Stimulated activated CD8-positive, alpha-beta memory T cell treated with anti-CD3 and anti-CD28 coated beads, Interleukin-4, amount 100 ng/mL, for 24 hours (primary cell): ENCODE measurements around the gene NDEL1.
"Not testable (repeated sequence)": the region's sequence is repeated elsewhere in the genome, so short reads cannot be mapped to it uniquely, and the experiment has no call there.

ENCODE experiments used
- DNase-seq: peaks from one replicate; pipeline ENCODE4 v3.0.0-alpha.2; 2020; ENCODE audit warnings: low read depth

The NDEL1 gene, protein sequence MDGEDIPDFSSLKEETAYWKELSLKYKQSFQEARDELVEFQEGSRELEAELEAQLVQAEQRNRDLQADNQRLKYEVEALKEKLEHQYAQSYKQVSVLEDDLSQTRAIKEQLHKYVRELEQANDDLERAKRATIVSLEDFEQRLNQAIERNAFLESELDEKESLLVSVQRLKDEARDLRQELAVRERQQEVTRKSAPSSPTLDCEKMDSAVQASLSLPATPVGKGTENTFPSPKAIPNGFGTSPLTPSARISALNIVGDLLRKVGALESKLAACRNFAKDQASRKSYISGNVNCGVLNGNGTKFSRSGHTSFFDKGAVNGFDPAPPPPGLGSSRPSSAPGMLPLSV

DNA sequence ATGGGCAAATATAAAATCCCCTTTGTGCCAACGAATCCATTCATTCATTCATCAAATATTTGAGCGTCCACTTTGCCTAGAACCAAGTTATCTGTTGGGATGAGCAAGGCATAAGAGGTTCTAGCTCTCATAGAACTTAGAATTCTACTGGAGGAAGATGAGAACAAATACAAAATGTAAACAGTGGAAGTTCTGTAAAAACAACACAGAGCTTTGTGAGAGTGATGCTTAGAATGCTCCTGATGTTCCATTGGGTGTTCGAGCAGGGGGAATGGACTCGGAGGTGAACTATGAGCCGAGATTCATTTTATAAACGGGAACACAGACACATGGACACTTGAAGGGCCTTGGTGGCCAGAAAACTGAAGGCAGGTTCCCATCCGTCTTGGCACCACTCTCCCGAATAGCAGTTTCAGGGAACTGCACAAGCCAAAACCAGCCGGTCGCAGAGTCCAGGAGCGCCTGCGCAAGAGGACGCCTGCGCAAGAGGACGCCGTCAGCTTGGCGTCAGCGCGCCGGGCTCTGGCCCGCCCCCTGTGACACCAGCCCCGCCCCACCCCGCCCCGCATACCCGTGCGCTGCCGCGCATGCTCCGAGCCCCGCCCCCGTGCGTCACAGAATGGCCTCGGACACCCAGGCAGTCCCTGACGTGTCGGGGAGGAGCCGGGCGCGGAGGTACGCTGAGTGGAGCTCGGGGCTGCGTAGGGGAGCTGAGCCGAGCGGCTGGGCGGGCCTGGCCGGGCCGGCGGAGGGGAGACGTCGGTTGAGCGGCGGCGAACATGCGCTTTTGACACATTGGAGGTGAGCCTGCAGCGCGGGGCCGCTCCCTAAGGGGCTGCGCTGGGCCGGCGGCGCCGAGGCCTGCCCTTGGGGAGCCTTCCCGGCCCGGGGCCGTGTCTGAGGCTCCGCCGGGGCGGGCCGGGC is at the start of gene NDEL1:
TSS of gene NDEL1 (plus strand) at position 640 of the 924 bp plus-strand sequence. CDS start 8,388 bp downstream, outside the sequence.
- DNase-seq: peak; percentile 99

DNA sequence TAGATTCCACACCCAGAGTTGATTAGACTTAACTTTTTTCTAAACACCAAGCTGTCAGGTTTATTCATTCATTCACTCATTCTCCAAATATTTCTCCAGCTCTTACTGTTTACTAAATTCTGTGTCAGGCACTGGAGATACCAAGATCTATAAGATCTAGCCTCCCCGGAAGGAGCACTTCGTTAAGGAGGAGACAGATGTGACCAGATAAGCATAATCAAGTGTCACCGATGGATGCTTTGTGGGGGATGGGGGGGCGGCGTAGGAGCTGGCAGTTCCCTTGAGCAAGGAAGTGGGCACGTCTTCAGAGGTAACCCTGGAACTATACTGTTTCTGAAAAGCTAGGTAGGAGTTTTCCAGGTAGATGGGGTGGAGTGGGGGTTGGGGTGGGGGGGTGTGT is 48.8 kb upstream of the NDEL1 start:
- DNase-seq: no peak

DNA sequence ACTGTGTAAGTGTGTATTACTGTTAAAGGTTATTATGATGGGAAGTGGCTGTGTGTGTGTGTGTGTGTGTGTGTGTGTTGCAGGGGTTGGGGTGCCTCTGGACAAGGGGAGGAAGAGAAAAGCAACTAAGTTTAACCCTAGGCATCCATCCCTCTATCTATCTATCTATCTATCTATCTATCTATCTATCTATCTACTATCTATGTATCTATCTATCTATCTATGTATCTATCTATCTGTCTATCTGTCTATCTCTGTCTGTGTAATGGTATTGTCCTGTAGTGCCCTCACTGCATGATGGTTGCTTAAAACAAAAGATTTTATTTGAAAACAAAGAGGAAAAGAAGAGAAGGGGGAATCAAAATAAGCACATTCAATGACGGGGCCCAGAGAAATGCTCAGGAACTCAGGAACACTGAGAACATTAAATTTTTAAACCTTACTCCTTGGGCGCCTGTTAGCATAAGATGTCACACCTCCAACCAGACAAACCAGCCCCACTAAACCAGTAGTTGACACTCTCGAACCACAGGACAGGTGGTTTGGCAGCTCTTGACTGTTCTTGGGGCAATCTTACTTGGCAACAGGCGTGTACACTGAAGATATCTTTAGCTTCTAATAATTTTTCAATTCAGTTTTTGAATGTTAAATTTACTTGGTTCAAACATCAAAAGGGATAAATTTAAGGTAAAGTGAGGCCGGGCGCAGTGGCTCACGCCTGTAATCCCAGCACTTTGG is 47.6 kb upstream of the NDEL1 start:
- DNase-seq: no peak

DNA sequence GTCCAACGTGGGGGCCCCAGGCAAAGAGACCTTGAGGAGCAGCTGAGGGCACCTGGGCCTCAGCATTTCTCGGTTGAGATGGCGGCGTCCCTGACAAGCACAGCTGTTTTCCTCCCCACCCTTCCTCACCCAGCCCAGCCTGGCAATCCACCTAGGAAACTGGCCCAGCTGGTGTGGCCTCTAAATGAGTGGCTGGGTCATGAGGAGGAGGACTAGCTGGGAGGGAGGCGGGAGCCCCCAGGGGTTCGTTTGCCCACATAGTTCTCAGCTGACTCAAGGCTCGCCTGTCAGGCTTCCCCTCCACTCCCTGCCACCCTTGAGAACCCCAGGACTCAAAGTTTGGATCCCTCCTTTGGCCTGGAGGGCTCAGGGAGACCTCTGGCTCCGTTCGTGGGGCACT is 44.0 kb upstream of the NDEL1 start:
- no peak for DNase-seq

DNA sequence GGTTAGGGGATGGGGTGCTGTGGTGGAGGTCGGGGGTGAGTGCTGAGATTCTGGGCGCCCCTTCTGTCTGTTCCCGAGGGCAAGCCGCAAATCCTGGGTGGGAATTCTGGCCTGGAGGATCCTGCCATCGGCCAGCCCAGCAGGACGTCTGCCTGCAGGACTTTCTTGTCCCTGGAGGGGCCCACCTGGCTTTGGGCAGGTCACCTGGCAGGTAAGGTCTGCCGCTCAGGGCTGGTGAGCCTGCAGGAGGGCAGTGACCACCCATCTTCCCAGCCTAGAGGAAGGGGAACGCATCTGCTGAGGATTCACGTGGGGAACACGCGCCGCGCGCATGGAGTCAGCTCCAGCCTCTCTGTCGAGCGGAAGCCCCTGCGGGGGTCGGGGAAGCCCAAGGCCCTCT is 43.4 kb upstream of the NDEL1 start:
- DNase-seq: no peak

DNA sequence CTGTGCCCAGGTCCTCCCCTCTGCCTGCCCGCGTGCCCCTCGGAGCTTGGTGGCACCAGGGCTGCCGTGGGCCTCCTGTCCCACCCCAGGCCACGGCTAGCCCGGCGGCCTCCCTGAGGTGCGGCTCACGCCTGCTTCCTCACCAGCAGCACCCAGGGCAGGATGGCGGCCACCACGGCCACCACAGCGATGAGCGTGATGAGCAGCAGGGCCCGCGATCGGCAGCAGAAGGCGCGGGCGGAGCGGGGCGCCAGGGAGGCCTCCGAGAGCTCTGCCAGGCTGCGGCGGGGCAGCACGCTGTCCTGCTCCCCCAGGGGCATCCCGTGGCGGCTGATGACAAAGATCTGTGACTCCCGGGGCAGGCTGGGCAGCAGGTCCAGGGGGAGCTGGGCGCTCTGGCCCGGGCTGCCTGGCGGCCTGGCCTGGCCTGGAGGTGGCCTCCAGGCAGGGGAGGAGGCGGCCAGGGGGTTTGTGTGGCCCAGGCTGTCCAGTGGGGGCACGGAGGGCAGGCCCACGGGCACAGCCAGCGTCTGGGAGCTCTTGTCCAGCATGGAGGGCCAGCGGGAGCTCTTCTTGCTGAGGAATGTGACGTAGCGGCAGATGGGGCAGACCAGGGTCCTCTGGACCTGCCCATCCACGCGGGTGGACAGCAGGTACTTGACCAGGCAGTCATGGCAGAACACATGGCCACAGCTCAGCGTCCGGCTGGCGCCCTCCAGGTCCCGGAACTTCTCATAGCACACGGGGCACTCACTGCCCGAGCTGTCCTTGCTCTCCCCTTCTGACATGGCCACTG is 42.8 kb upstream of the NDEL1 start:
- DNase-seq: no peak

DNA sequence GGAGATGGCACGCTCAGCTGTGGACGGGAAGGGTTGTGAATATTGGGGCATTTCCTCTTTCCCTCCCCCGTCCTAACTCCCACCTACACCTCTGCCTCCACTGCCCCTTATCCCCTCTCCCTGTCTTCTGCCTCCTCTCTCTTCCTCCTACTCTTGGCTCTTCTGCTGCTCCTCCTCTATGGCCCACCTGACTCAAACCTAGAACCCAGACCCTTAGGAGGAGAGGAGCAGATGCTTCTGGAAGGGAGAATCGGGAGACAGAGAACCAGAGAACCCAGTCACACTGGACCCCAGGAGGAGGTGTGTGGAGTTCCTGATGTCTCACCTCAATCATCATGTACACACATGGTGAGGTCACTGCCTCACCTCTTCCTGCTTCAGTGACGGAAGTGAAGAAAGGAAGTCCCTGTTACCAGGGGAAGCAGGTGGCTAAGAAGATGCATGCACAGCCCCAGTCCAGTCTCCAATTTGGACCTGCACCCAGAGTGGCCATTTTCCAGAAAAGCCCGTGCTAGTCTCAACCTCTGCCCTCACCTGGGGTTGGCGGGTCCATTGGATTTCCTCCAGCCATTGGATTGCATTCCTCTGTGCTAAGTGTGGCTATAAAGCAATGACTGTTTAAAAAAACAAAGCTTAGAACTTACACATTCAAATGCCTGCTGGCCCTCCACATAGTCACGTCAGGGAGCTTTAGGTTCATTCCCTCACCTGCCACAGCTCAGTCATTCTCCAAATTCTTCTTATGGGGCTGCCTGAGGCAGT is 42.0 kb upstream of the NDEL1 start:
- no peak for DNase-seq

DNA sequence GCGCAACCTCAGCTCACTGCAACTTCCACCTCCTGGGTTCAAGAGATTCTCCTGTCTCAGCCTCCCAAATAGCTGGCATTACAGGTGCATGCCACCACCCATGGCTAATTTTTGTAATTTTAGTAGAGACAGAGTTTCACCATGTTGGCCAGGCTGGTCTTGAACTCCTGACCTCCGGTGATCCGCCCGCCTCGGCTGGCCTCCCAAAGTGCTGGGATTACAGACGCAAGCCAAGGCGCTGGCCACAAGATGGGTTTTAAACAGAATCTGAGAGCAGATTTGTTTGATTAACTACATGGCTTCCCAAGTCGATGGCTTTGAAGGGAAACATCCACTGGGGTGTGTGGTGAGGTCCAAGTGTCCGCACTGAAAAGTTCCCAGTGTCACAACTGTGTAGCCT is 41.2 kb upstream of the NDEL1 start:
- not testable (repeated sequence) for DNase-seq

DNA sequence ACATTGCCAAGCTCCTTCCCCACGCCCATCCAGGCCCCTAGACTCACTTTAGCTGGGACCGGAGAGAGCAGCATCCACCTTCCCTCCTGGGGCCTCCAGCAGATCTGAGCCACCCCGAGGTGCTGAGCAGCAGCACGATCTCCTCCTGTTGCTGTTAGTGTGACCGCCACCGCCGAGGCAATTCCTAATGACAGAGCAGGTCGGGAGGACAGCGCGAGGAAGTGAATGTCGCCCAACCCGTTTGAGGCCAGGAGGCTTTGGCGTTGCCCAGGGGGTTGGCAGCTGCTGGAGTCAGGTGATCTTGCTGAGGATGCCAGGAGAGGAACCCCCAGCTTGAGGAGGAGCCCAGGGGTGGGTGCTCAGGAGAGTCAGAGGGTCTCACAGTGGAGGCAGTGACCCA is 38.0 kb upstream of the NDEL1 start, which contains the start of gene RNF222:
TSS of gene RNF222 (minus strand) at position 192 of the 400 bp plus-strand sequence. CDS start 4,366 bp downstream, outside the sequence.
- DNase-seq: no peak

DNA sequence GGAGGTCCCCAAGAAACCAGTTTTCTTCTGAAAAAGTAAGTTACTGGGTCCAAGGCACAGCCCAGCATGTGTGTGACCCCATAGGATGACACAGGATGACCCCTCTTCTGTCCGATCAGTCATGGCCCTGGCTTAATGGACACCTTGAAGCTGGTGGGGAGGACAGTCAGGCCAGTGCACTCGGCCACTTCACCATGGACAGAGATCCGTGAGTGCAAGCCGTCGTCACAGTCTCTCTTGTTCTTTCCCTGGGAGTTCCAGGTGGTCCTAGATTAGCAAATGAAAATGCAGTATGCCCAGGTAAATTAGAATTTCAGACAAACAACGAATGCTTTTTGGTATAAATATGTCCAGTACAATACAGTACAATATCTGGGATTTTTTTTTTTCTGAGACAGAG is 36.7 kb upstream of the NDEL1 start:
- DNase-seq: no peak

DNA sequence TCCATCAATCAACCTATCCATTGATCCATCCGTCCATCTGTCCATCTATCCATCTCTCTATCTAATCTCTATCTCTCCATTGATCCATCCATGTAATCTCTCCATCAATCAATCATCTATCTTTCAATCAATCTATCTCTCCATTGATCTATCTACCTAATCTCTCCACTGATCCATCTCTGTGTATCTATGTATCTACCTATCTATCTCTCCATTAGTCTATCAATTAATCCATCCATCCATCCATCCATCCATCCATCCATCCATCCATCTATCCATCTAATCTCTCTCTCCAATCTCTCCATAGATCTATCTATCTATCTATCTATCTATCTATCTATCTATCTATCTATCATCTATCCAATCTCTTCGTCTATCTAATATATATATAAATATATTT is 34.6 kb upstream of the NDEL1 start:
- DNase-seq: no peak

DNA sequence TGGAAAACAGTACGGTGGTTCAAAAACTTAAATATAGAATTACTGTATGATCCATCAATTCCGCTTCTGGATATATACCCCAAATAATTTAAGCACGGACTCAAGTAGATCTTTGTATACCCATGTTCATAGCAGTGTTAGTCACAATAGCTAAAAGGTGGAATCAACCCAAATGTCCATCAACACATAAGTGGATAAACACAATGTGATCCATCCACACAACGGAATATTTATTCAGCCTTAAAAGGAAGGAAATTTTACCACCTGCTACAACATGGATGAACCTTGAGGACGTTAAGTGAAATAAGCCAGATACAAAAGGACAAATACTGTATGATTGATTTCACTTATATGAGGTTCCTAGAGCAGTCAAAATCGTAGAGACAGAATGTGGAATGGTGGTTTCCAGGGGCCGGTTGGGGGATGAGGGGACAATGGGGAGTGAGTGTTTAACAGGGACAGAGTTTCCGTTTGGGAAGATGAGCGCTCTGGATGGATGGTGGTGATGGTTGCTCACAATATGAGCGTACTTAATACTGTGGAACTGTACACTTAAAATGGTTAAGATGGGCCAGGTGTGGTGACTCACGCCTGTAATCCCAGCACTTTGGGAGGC is 32.7 kb upstream of the NDEL1 start:
- no peak for DNase-seq

DNA sequence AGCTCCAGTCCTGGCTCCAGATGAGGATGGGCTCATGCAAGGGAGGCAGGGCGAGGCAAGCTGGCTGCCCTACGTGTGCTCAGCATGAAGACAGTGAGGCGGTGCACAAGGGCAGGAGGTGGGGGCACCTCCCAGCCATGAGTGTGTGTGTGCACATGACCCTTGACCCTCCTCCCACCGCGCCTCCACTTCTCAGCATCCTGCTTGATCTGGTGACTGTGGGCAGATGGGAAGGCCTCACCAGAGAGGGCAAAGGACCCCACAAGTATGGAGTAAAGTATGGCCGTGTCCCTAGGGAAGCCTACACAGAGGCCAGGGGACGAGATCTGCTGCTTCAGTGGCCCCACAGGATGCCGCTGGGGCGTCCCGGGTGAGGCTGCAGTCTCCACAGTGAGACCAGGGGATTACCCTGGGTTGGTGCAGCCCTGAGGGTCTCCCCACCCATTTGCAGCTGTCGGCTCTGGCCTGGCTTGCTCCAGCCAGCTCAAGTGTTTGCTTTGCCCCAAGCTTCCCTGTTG is 30.1 kb upstream of the NDEL1 start:
- no peak for DNase-seq

DNA sequence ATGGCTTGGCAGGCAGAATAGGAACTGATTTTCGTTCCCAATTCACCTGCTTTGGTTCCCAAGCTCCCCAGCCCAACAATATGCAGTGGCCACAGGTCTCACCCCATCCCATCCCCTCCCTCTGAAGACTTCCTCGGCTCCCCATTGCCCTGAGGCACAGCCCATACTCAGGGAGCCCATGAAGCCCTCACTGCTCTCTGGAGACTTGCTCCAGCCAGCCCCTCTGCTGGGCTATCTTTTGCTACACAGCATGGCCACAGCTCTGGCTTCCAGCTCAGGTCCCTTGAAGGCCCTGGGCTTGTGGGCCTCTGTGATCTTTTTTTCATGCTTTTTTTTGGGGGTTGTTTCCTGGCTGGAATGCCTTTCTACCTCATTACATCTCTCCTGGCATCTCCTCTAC is 29.5 kb upstream of the NDEL1 start:
- no peak for DNase-seq

DNA sequence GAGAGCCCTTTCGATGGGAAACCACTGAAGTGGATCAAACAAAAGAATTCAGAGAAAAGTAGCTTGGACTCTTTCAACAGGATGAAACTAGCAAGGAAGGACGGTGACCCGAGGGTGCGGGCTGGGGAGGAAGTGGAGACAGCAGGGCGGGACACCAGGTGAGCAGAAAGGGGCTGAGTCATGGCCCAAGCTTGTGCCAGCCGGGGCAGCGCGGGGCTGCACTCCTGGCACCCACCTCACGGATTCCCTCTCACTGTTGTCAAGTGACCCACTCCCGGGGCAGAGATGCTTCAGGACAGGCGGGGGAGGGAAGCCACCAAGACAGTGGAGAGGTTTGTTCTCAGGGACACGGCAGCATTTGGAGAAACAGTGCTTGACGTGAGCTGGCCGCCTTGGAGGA is 27.3 kb upstream of the NDEL1 start:
- DNase-seq: no peak

DNA sequence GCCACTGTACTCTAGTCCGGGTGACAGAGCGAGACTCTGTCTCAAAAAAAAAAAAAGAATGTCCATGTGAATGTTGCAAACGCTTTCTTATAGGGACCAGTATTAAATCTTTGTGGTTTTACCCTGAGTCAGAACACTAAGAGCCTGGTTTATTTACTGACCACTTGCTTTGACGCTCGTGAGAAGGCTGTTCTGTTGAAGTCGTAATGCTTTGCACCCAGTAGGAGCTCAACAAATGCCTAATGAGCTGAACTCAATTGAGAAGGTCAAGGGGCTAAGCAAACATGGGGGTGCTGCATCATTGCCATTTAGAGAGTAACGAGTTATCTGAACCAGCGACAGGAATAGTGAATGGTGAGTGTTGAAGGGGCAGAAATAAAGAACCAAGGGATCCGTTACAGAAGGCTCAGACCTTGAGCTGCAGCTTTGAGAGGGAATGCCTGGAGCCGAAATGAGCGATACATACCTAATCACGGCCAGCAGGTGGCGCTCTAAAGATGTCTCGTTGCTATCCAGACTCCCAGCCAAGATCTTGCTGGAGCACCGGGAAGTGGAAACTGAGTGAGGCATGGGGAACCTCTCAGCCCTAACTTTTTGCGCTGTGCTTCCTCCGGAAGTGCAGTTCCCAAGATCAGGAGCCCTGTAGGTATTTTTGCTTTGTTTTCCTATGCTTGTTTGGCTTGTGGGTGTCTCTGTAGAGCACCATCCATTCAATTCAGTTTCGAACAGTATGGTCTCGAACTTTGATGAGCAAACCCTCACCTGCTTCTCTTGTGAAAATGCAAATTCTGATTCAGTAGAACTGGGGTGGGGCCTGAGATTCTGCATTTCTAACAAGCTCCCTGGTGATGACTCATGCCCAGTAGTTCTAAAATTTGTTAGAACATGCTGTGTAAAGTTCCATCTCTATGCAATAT is 25.5 kb upstream of the NDEL1 start:
- peak; percentile 55 for DNase-seq

DNA sequence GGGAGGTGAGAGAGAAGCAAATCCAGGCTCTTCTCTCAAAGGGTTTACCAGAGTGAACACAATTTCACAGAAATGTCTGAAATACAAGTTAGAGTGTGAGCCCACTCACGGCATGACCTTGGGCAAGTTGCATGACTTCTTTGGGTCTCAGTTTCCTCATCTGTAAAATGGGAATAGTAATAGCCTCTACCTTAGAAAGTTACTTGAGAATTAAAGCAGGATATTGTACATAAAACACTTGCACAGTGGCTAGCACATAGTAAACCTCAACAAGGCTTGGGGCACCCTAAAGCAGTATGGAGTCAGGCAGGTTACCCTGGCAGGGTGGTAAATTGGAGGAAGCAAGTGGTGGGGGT is 24.8 kb upstream of the NDEL1 start:
- no peak for DNase-seq

DNA sequence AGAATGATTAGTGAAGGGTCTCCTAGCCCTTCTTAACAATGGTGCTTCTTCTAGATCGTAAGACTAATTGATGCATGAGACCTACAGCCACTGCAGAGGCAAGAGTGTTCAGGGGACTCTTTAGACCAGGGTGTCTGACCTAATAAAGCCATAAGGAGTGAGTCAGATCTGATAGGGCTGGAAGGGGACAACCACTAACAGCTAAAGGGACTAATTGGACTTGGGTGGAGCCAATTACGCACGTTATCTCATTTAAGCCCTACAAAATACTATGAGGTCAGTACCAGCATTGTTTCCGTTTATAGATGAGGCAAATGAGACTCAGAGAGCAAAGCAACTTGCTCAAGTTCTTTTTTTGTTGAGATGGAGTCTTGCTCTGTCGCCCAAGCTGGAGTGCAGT is 23.6 kb upstream of the NDEL1 start:
- DNase-seq: no peak

DNA sequence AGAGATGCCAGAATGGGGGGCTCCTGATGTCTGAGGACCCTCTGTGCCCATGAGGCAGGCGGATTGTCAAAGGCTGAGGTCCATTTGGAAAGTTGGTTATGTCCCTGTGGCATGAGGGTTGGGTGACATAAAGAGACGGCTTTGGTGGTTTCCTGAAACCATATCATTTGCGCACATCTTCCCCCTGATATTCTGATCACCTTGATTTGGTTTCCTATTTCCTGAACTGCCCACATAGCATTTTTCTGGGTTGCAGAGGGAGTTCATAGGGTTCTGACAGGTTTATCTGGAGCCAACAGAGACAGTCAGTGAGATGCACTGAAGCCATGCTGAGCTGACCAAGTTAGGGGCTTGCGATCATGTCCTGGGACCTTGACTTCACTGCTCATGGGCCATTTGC is 22.4 kb upstream of the NDEL1 start:
- DNase-seq: no peak
